HepG2 (cell line): ENCODE results near the gene ZCRB1. TPM values are rescaled to one million over a fixed set of nuclear protein-coding genes. Genes with fewer than 3 reads are reported as not detected.
A peak's percentile ranks its signal among the peaks of the same experiment; 100 is the strongest.

Experiments used
- ATAC-seq: fragments of 200-7000 bp; cut with Tn5 transposase; 3 replicates; pipeline ENCODE4 v1.9.1; 2020; ENCODE audit warnings: mild to moderate bottlenecking, moderate library complexity
- BruUV-seq: library from RNA; stranded (reverse); fragments of 400-500 nt; replicated peaks from 2 replicates; lab custom pipeline; 2021; lab: Mats Ljungman, UMichigan
- CTCF ChIA-PET: fragments of 300-600 bp; formaldehyde crosslinking; extraction: SDS; loops from one replicate; lab custom pipeline; 2021; ENCODE audit warnings: low total read pairs, inconsistent platforms, low intra/inter-chr PET ratio; lab: Yijun Ruan, JAX
- POLR2A ChIA-PET: fragments of 350-600 bp; sonication (Branson Sonifier 250); formaldehyde crosslinking; loops from one replicate; lab custom pipeline; 2020; ENCODE audit warnings: antibody characterized with exemption, inconsistent platforms; lab: Yijun Ruan, JAX
- DNase-seq: peaks from one replicate; pipeline ENCODE4 v3.0.0-alpha.2; 2015; ENCODE audit warnings: low spot score
- FAIRE-seq: peaks from 3 replicates; lab custom pipeline; 2011; peaks lifted over from hg19 to GRCh38; lab: Jason Lieb, UNC
- H2AFZ ChIP-seq: one replicate; pipeline ENCODE4 v1.6.1; 2011; ENCODE audit warnings: low read length, inconsistent platforms
- H3K27ac ChIP-seq: fragments of 300-600 bp; 3 replicates; pipeline ENCODE4 v1.8.0; 2011; ENCODE audit warnings: mixed run types, mild to moderate bottlenecking, mixed read lengths, low read length, inconsistent platforms; ENCODE audit not compliant: insufficient read depth; ENCODE audit errors: extremely low read length
- H3K27me3 ChIP-seq, 2 experiments: fragments of 200-600 bp in 1 of 2; 2 replicates in 1 of 2; 3 replicates in 1 of 2; pipeline versions ENCODE4 v1.6.0 to v1.8.0; 2011; ENCODE audit warnings: low read length in 2 of 2, mild to moderate bottlenecking in 2 of 2, moderate library complexity in 2 of 2, inconsistent platforms in 1 of 2; ENCODE audit not compliant: insufficient read depth in 2 of 2, control insufficient read depth in 1 of 2
- H3K36me3 ChIP-seq, 2 experiments: fragments of 200-600 bp in 1 of 2; replicated peaks in 1 of 2; 2 replicates in 1 of 2; 3 replicates in 1 of 2; pipeline versions ENCODE4 v1.5.1 to v1.8.0; 2011; ENCODE audit warnings: low read length in 2 of 2, inconsistent platforms in 1 of 2; ENCODE audit not compliant: insufficient read depth in 2 of 2, control insufficient read depth in 1 of 2
- H3K4me1 ChIP-seq: 2 replicates; pipeline ENCODE4 v1.5.1; 2012; ENCODE audit warnings: low read length, inconsistent platforms; ENCODE audit not compliant: insufficient read depth
- H3K4me2 ChIP-seq: 2 replicates; pipeline ENCODE4 v1.6.0; 2011; ENCODE audit warnings: low read depth, low read length, inconsistent platforms
- H3K4me3 ChIP-seq, 3 experiments: fragments of 200-600 bp in 1 of 3; sonication (generic), shearing (Covaris generic) in 1 of 3; replicated peaks in 1 of 3; 2 replicates each; pipeline ENCODE4 v1.5.1; 2011 to 2016; ENCODE audit warnings: low read length in 3 of 3, inconsistent platforms in 2 of 3, low read depth in 2 of 3, mild to moderate bottlenecking in 2 of 3, control low read depth in 1 of 3, mixed read lengths in 1 of 3; ENCODE audit not compliant: insufficient read depth in 1 of 3
- H3K79me2 ChIP-seq: one replicate; pipeline ENCODE4 v1.6.1; 2011; ENCODE audit warnings: low read length, inconsistent platforms; ENCODE audit not compliant: insufficient read depth
- H3K9ac ChIP-seq: 2 replicates; pipeline ENCODE4 v1.6.0; 2011; ENCODE audit warnings: mild to moderate bottlenecking, low read depth, low read length, inconsistent platforms; ENCODE audit not compliant: insufficient read depth
- H3K9me3 ChIP-seq: 2 replicates; pipeline ENCODE4 v1.5.1; 2012; ENCODE audit warnings: mild to moderate bottlenecking, low read length
- H4K20me1 ChIP-seq: 2 replicates; pipeline ENCODE4 v1.6.0; 2011; ENCODE audit warnings: inconsistent platforms, mild to moderate bottlenecking, low read length, moderate library complexity; ENCODE audit not compliant: insufficient read depth
- ATF7-NPFF ChIP-seq: sonication (generic); formaldehyde crosslinking; IDR thresholded peaks from 2 replicates; pipeline ENCODE4 v1.8.1; 2023; ENCODE audit warnings: mild to moderate bottlenecking, low read depth, missing genetic modification reagents, moderate library complexity
- CC2D1A ChIP-seq: sonication (generic); formaldehyde crosslinking; IDR thresholded peaks from 2 replicates; pipeline ENCODE4 v1.8.1; 2023; ENCODE audit warnings: mild to moderate bottlenecking, missing genetic modification reagents
- DMAP1 ChIP-seq: IDR thresholded peaks from 2 replicates; pipeline ENCODE4 v1.6.1; 2016
- KLF16 ChIP-seq, 2 experiments: sonication (generic) in 1 of 2; formaldehyde crosslinking in 1 of 2; IDR thresholded peaks; 2 replicates each; pipeline versions ENCODE4 v1.6.1 to v1.8.0; 2016 to 2023; ENCODE audit warnings: missing genetic modification reagents in 2 of 2, missing compliant biosample characterization in 1 of 2
- MBD4 ChIP-seq: IDR thresholded peaks from 2 replicates; pipeline ENCODE4 v1.6.1; 2012; ENCODE audit warnings: low read length, inconsistent platforms, borderline replicate concordance
- NCOA1 ChIP-seq: sonication (generic); formaldehyde crosslinking; IDR thresholded peaks from 2 replicates; pipeline ENCODE4 v1.9.0; 2021; ENCODE audit warnings: missing genetic modification reagents
- NRL ChIP-seq: sonication (generic); formaldehyde crosslinking; IDR thresholded peaks from 2 replicates; pipeline ENCODE4 v1.5.0; 2020; ENCODE audit warnings: missing genetic modification reagents, mild to moderate bottlenecking, moderate library complexity, borderline replicate concordance
- RAD21 ChIP-seq: fragments of 450-650 bp; formaldehyde crosslinking; IDR thresholded peaks from 2 replicates; pipeline ENCODE4 v1.5.0; 2020; ENCODE audit warnings: mild to moderate bottlenecking
- RFXANK ChIP-seq: IDR thresholded peaks from 2 replicates; pipeline ENCODE4 v1.6.1; 2016
- TBX3 ChIP-seq: fragments of 450-650 bp; IDR thresholded peaks from 2 replicates; pipeline ENCODE4 v1.6.1; 2017; ENCODE audit warnings: antibody characterized with exemption, mild to moderate bottlenecking, inconsistent platforms, borderline replicate concordance
- U2AF2 ChIP-seq: fragments of 200-400 bp; formaldehyde crosslinking; IDR thresholded peaks from 2 replicates; pipeline ENCODE4 v1.6.1; 2017; ENCODE audit warnings: low read depth, mild to moderate bottlenecking, low read length
- ZBTB1 ChIP-seq: sonication (generic); formaldehyde crosslinking; IDR thresholded peaks from 2 replicates; pipeline ENCODE4 v1.4.0; 2020; ENCODE audit warnings: missing genetic modification reagents, borderline replicate concordance
- ZNF20 ChIP-seq: sonication (generic); formaldehyde crosslinking; IDR thresholded peaks from 2 replicates; pipeline ENCODE4 v1.4.0; 2020; ENCODE audit warnings: mild to moderate bottlenecking, moderate library complexity, missing genetic modification reagents
- WGBS: methylation state at CpG from one replicate; pipeline ENCODE4 v1.1.6; 2017; ENCODE audit warnings: low lambda C conversion rate; 5-methylcytosine and 5-hydroxymethylcytosine counted together
- in situ Hi-C: cut with HindIII; loops from 2 replicates; pipeline ENCODE4 v1.10.0; 2017; ENCODE audit warnings: low pct_unique_long_range_greater_than_20kb; ENCODE audit not compliant: extremely low pct_ligation_motif_present
- intact Hi-C: fragments of 100-400 bp; cut with micrococcal nuclease; formaldehyde crosslinking; loops from one replicate; pipeline ENCODE4 v1.10.0; 2022; ENCODE audit not compliant: unreplicated experiment
- polyA plus RNA-seq, 8 experiments: library from polyadenylated mRNA; depleted of rRNA in 3 of 8; stranded (reverse) in 7 of 8; unstranded in 1 of 8; fragments of >200 nt; fragmentation: Illumina TruSeq in 4 of 8; extraction: Trizol in 4 of 8; gene quantifications; 2 replicates each; pipeline versions ENCODE4 v1.2.1 to v1.2.3, GENCODE V29; 2011 to 2016; ENCODE audit warnings: low read depth in 4 of 8, missing spikeins in 1 of 8, mixed read lengths in 1 of 8; ENCODE audit not compliant: insufficient read depth in 1 of 8
- total RNA-seq, 5 experiments: library from RNA; depleted of rRNA; stranded (reverse); fragments of >200 nt; fragmentation: Illumina TruSeq; extraction: Trizol; gene quantifications; 2 replicates each; pipeline ENCODE4 v1.2.3, GENCODE V29; 2016; ENCODE audit warnings: low read depth in 1 of 5
- TF ChIP-seq, protein P1 (sequence below): sonication (generic); formaldehyde crosslinking; IDR thresholded peaks from 2 replicates; pipeline ENCODE4 v1.4.0; 2020; ENCODE audit warnings: missing genetic modification reagents
- TF ChIP-seq, protein P2 (sequence below): sonication (generic); formaldehyde crosslinking; IDR thresholded peaks from 2 replicates; pipeline ENCODE4 v1.5.0; 2020; ENCODE audit warnings: mild to moderate bottlenecking, missing genetic modification reagents, moderate library complexity

Gene ZCRB1
- total and polyA plus RNA-seq, 2 of the 13 experiments (the other 11 are each of a cell fraction or from before 2014, with no cell fraction given), result 43.5 to 49.8 TPM

DNA sequence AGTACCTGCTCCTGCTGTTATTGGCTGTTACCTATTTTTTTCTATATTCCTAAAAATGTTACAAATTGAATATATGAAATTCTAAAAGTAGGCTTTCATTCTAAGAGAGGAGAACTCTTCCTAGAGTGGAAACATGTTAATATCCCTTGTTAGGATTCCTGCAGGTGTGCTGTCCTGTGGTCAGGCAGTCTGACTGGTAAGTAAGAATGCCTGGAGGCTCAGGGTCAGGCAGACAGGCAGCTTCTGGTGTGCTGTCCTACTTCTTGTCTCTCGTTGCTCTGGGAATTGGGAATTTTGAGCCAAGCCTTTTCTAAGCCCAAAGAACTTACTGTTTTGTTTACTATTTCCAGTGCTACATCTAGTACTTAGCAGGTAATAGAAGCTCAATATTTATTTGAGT, 10.4 kb upstream of the ZCRB1 start:
- H3K79me2 ChIP-seq, result peaks cover 54% of the 10 kb centered on the region
- H3K4me1 ChIP-seq, result peaks cover 9% of the 10 kb centered on the region
- no peak for TF ChIP-seq U2AF2
- no peak for TF ChIP-seq ZNF20 (CRISPR knock-in tag)
- DNase-seq (no peak), FAIRE-seq (no peak), ATAC-seq (no peak)
- peaks cover 2 to 12% of the 10 kb centered on the region in 2 experiments; a peak in 4 of 5 replicates for H3K36me3 ChIP-seq
- no peaks in the 10 kb centered on the region for H3K9me3 ChIP-seq
- CTCF ChIA-PET, result no interaction called here
- H3K27me3 ChIP-seq, result no peaks in the 10 kb centered on the region
- no peak overlapping the region for H3K27ac ChIP-seq
- BruUV-seq, result no TSS peak
- no peak overlapping the region for H2AFZ ChIP-seq
- WGBS, result 92% methylated on average over 1 of the region's 1 CpG
- H3K4me3 ChIP-seq, result no peak overlapping the region
- POLR2A ChIA-PET, result no interaction called here
- H4K20me1 ChIP-seq, result peaks cover 30% of the 10 kb centered on the region
- H3K9ac ChIP-seq, result no peak overlapping the region
- no peak overlapping the region for H3K4me2 ChIP-seq
- intact Hi-C loops (no loop called here), in situ Hi-C loops (no loop called here)

DNA sequence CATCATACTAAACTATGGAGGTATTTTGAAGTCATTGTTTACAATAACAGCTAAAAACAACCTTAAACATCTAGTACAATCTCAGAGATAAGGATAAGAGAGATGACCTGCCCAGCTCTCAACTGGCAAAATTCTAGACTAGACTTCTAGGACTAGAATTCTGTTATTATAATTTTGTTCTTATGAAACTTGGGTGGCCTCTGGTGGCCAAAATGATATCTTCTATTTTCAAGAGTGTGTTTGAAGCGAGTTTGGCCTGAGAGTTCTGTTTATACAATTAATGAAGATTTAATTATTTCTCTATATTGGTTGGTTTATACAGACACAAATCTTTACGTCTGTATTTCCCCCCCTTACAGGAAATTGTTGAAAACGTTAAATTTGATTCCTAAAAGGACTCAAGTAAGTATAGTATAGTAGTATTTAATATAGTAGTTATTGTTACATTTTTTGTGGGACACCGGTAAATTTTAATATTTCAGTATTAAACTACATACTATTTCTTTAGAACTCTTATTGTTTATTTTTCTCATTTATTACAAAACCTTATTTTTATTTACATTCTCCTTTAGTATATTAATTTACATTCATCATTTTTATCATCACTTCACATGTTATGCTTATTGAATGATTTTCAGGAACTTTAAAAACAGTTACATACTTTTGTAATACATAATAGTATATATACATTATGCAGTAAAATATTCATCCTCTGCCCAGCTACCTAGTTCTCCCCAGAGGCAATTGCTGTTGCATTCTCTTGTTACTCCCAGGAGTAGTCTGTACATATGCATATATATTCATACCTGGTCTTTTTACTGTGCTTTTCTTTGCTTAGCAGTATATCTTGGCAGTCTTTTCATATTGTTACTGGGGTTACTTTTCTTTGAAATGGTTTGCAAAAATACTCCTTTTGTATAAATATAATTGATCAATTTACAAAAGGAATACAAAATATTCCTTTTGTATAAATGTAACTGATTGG, 6.7 kb upstream of the ZCRB1 start:
- in situ Hi-C loops (no loop called here), intact Hi-C loops (loop anchor here (1.0 to 2.0 kb wide), 2 partner anchors 40 to 203 kb away; no protein-coding TSS in a partner anchor)
- Histone ChIP-seq H3K4me2 (no peak overlapping the region), H3K27me3 (no peaks in the 10 kb centered on the region), H2AFZ (no peak overlapping the region), H3K9ac (no peak overlapping the region), H3K27ac (no peak overlapping the region), H3K4me3 (no peak overlapping the region), H3K79me2 (peaks cover 69% of the 10 kb centered on the region), H3K9me3 (no peaks in the 10 kb centered on the region), H3K36me3 (peaks cover 0 to 7% of the 10 kb centered on the region in 2 experiments; a peak in 3 of 5 replicates), H3K4me1 (peaks cover 45% of the 10 kb centered on the region), H4K20me1 (peaks cover 27% of the 10 kb centered on the region)
- BruUV-seq, result no TSS peak
- 47% methylated on average over 4 of the region's 4 CpGs for WGBS
- CTCF ChIA-PET, result interaction anchor here (1.3 to 2.3 kb wide), 2 partner anchors 77 to 203 kb away, joined by 4 to 16 read pairs; no protein-coding TSS in a partner anchor
- DNase-seq, result peak; percentile 34
- ATAC-seq, result peak; percentile 51
- POLR2A ChIA-PET, result no interaction called here
- no peak for FAIRE-seq
- TF ChIP-seq DMAP1 (CRISPR knock-in tag), result no peak
- TF ChIP-seq KLF16 (CRISPR knock-in tag; IDR thresholded peaks at IDR 0.05), result no peak
- no peak for TF ChIP-seq NRL (CRISPR knock-in tag)
- TF ChIP-seq NCOA1 (CRISPR knock-in tag), result no peak
- TF ChIP-seq TBX3, result no peak
- 0 out of 2 replicates have a peak, but pooled peaks have one; percentile 26 for TF ChIP-seq RAD21 (CRISPR knock-in tag)
- TF ChIP-seq, protein P1, sequence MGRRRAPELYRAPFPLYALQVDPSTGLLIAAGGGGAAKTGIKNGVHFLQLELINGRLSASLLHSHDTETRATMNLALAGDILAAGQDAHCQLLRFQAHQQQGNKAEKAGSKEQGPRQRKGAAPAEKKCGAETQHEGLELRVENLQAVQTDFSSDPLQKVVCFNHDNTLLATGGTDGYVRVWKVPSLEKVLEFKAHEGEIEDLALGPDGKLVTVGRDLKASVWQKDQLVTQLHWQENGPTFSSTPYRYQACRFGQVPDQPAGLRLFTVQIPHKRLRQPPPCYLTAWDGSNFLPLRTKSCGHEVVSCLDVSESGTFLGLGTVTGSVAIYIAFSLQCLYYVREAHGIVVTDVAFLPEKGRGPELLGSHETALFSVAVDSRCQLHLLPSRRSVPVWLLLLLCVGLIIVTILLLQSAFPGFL (CRISPR knock-in tag), result no peak
- no peak for TF ChIP-seq ZBTB1 (CRISPR knock-in tag)
- TF ChIP-seq, protein P2, sequence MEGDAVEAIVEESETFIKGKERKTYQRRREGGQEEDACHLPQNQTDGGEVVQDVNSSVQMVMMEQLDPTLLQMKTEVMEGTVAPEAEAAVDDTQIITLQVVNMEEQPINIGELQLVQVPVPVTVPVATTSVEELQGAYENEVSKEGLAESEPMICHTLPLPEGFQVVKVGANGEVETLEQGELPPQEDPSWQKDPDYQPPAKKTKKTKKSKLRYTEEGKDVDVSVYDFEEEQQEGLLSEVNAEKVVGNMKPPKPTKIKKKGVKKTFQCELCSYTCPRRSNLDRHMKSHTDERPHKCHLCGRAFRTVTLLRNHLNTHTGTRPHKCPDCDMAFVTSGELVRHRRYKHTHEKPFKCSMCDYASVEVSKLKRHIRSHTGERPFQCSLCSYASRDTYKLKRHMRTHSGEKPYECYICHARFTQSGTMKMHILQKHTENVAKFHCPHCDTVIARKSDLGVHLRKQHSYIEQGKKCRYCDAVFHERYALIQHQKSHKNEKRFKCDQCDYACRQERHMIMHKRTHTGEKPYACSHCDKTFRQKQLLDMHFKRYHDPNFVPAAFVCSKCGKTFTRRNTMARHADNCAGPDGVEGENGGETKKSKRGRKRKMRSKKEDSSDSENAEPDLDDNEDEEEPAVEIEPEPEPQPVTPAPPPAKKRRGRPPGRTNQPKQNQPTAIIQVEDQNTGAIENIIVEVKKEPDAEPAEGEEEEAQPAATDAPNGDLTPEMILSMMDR, result peak; percentile 52
- TF ChIP-seq ATF7-NPFF (CRISPR knock-in tag), result no peak
- TF ChIP-seq RFXANK, result no peak
- no peak for TF ChIP-seq CC2D1A
- no peak for TF ChIP-seq MBD4
